Measurements from ENCODE around the gene EID2.

Gene EID2

GRCh38 chr19:39500543-39500942 is 39.4 kb downstream of the EID2 start:
- DNase-seq, result no peak

DNA sequence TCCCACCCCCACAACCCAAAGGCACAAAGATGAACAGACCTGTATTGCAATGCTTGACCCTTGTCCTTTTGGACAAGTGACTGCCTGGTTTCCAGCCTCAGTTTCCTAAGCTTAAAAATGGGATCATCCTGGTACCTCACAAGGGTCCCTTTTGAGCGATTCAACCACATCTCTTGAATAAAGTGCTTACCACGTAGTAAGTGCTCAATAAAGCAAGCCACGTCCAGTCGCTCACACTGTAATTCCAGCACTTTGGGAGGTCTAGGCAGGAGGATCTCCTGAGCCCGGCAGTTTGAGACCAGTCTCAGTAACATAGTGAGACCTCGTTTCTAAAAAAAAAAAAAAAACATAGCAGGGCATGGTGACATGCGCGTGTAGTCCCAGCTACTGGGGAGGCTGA is 40.0 kb downstream of the EID2 start:
- no peak for DNase-seq

DNA sequence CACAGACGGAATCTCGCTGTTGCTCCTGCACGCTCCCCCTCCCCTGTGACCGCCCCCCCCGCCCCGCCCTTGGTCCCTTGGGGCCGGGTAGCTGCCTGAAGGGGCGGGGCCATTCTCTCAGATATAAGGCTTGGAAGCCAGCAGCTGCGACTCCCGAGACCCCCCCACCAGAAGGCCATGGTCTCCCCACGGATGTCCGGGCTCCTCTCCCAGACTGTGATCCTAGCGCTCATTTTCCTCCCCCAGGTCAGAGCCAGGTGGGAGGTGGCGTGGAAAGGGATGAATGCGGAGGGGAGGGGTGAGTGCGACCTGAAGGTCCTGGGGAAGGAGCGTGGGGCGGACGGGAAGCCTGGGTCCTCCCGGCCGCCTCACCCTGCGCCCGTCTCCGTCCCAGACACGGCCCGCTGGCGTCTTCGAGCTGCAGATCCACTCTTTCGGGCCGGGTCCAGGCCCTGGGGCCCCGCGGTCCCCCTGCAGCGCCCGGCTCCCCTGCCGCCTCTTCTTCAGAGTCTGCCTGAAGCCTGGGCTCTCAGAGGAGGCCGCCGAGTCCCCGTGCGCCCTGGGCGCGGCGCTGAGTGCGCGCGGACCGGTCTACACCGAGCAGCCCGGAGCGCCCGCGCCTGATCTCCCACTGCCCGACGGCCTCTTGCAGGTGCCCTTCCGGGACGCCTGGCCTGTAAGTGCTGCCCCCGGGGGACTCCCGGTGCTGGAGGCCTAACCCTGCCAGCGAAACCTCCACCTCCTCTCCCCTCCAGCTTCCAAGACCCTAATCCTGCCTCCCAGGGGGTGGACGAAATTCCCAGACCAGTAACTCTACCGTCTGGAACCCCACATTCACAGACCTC is 40.9 kb downstream of the EID2 start, which contains the start of gene DLL3:
DLL3 (plus strand) TSS at position 150 of the 845 bp plus-strand sequence; CDS start at position 178, 28 bp downstream.
- no peak for DNase-seq

DNA sequence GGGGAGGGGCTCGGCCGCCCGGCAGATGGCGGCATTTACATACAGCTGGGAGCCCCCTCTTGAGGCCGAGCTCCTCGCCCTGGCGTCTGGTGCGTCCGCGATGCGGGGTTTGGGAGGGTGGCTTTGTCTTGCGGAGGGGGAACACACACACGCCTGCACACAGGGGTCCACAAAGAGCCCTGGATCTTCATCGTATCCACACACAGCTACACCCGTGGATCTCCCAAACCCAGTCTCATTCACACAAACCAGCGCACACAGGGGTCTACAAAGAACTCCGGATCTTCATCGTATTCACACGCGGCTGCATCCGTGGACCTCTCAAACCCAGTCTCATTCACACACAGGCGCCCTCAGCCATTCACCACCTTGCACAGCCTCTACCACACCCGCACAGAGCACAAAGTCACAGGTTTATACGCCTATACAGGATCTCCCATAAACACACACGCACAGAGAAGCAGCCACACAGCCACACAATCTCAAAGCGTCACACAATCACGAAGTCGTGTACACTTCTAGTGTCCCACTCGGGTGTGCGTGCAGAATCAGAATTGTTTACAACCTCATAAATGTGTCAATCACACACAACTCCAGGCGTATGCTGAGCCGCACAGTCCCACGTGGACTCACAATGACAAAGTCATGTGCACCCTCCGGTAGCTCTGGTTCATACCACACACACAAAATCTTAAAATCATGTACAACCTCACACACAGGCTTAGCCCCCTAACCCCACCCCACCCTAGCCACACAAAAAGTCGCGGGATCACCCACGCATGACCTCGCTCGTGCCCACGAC is 41.8 kb downstream of the EID2 start:
- no peak for DNase-seq

DNA sequence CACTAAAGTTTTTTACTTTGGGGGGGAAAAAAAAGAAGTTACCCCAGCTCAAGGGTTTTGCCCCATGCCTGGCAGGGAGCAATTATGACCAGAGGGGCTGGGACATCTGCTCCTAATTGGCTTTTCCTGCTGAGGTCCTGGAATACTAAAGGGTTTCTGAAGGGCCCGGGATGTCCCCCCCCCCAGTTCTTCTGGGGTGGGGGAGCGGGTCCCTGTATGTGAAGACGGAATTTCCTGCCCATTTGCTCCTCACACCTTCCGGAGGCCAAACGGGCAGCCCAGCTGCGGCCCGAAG is 42.3 kb downstream of the EID2 start:
- no peak for DNase-seq

DNA sequence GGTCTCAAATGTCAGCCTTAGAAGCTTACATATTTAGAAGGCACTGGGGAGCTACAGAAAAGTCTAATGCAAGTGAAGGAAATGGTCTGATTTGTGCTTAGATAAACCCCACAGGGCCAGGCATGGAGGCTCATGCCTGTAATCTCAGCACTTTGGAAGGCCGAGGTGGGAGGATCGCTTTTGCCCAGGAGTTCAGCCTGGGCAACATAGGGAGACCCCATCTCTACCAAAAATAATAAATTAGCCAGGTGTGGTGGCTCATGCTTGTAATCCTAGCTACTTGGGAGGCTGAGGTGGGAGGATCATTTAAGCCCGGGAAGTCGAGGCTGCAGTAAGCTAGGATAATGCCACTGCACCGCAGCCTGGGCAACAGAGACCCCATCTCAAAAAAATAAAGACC is 43.9 kb downstream of the EID2 start:
- DNase-seq, result no peak

DNA sequence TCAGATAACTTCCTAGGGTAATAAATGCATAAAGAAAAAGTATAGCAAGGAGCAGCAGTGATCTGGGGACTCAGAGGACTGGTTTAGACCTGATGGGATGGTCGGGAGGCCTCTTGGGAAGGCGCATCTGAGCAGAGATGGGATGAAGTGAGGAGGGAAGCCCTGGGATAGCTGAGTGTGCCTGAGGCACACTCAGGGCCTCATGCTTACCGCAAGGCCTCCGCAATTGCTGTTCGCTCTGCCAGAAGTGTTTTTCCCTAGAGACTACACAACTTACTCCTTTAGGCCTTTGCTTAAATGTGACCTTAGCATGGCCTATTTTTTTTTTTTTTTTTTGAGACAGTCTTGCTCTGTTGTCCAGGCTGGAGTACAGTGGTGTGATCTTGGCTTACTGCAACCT is 45.3 kb downstream of the EID2 start:
- no peak for DNase-seq

GRCh38 chr19:39492788-39493187 is 47.2 kb downstream of the EID2 start:
- DNase-seq, result no peak

GRCh38 chr19:39492225-39492624 is 47.7 kb downstream of the EID2 start:
- no peak for DNase-seq

GRCh38 chr19:39489756-39490155 is 50.2 kb downstream of the EID2 start:
- no peak for DNase-seq
